ENCODE results near the gene FOXK1.

Gene FOXK1

GRCh38 chr7:4699841-4700240, 17.7 kb downstream of the FOXK1 start:
- no peak for DNase-seq (ENCODE audit: low spot score)

GRCh38 chr7:4700577-4701235, 18.6 kb downstream of the FOXK1 start:
- DNase-seq (ENCODE audit: low spot score): no peak

- no peak for DNase-seq (ENCODE audit: low spot score)
Measured at GRCh38 chr7:4702961-4703512, 20.9 kb downstream of the FOXK1 start.

- DNase-seq (ENCODE audit: low spot score): no peak
Measured at GRCh38 chr7:4703532-4703931, 21.4 kb downstream of the FOXK1 start.

- no peak for DNase-seq (ENCODE audit: low spot score)
Measured at GRCh38 chr7:4706384-4707216, 24.5 kb downstream of the FOXK1 start.

GRCh38 chr7:4707217-4707741, 25.2 kb downstream of the FOXK1 start:
- DNase-seq (ENCODE audit: low spot score): no peak

- DNase-seq (ENCODE audit: low spot score): peak; percentile 74
Measured at GRCh38 chr7:4707980-4708411, 25.9 kb downstream of the FOXK1 start.

GRCh38 chr7:4709187-4709586, 27.1 kb downstream of the FOXK1 start:
- peak; percentile 69 for DNase-seq (ENCODE audit: low spot score)

- no peak for DNase-seq (ENCODE audit: low spot score)
Measured at GRCh38 chr7:4711093-4711492, 29.0 kb downstream of the FOXK1 start.

- DNase-seq (ENCODE audit: low spot score): no peak
Measured at GRCh38 chr7:4711634-4712033, 29.5 kb downstream of the FOXK1 start.

GRCh38 chr7:4712281-4713182, 30.4 kb downstream of the FOXK1 start:
- no peak for DNase-seq (ENCODE audit: low spot score)

- no peak for DNase-seq (ENCODE audit: low spot score)
Measured at GRCh38 chr7:4713183-4713784, 31.2 kb downstream of the FOXK1 start.

GRCh38 chr7:4714161-4714700, 32.1 kb downstream of the FOXK1 start:
- DNase-seq (ENCODE audit: low spot score): no peak

GRCh38 chr7:4714767-4715409, 32.8 kb downstream of the FOXK1 start:
- DNase-seq (ENCODE audit: low spot score): no peak

- no peak for DNase-seq (ENCODE audit: low spot score)
Measured at GRCh38 chr7:4715410-4715776, 33.3 kb downstream of the FOXK1 start.

- DNase-seq (ENCODE audit: low spot score): no peak
Measured at GRCh38 chr7:4716946-4717795, 35.1 kb downstream of the FOXK1 start.

- no peak for DNase-seq (ENCODE audit: low spot score)
Measured at GRCh38 chr7:4718075-4718474, 36.0 kb downstream of the FOXK1 start.

- DNase-seq (ENCODE audit: low spot score): no peak
Measured at GRCh38 chr7:4720225-4720624, 38.1 kb downstream of the FOXK1 start.

GRCh38 chr7:4722308-4722707, 40.2 kb downstream of the FOXK1 start:
- DNase-seq (ENCODE audit: low spot score): no peak
